Esophagus squamous epithelium (tissue), 5 donors: ENCODE measurements around the gene CLRN3. TPM values are rescaled to one million over a fixed set of nuclear protein-coding genes. Genes with fewer than 3 reads are reported as not detected.
A peak's percentile ranks its signal among the peaks of the same experiment; 100 is the strongest.

Experiments
- DNase-seq: peaks from one replicate; lab custom pipeline; 2025; lab: John Stamatoyannopoulos, UW
- H3K27ac ChIP-seq, 4 donors: fragments of 200-600 bp; sonication (generic); one replicate each; pipeline ENCODE4 v1.5.1; 2016 to 2019; ENCODE audit warnings: mild to moderate bottlenecking in 1 of 4
- H3K27me3 ChIP-seq, 4 donors: fragments of 200-600 bp; sonication (generic); 1 replicate in 3 of 4; 2 replicates in 1 of 4; pipeline versions ENCODE4 v1.5.1 to v1.6.0; 2017 to 2021; ENCODE audit warnings: antibody characterized with exemption in 1 of 4
- H3K36me3 ChIP-seq, 3 donors: fragments of 200-600 bp; sonication (generic); one replicate each; pipeline ENCODE4 v1.5.1; 2016 to 2019
- H3K4me1 ChIP-seq, 3 donors: fragments of 200-600 bp; sonication (generic); one replicate each; pipeline ENCODE4 v1.5.1; 2017 to 2019
- H3K4me3 ChIP-seq, 4 donors: fragments of 200-600 bp; sonication (generic); 1 replicate in 3 of 4; 2 replicates in 1 of 4; pipeline ENCODE4 v1.5.1; 2016 to 2019; ENCODE audit warnings: mild to moderate bottlenecking in 2 of 4, moderate library complexity in 1 of 4
- H3K9me3 ChIP-seq, 3 donors: fragments of 200-600 bp; sonication (generic); one replicate each; pipeline ENCODE4 v1.5.1; 2016 to 2019
- CTCF ChIP-seq, 6 experiments: fragments of 450-650 bp in 4 of 6; fragments of 200-600 bp in 2 of 6; sonication (generic) in 2 of 6; IDR thresholded peaks; one replicate each; pipeline ENCODE4 v1.5.1; 2016 to 2019; ENCODE audit warnings: antibody characterized with exemption in 6 of 6, mild to moderate bottlenecking in 4 of 6, moderate library complexity in 4 of 6
- POLR2A ChIP-seq, 4 donors: fragments of 450-650 bp; IDR thresholded peaks; one replicate each; pipeline ENCODE4 v1.6.1; 2017; ENCODE audit warnings: antibody characterized with exemption in 4 of 4, mild to moderate bottlenecking in 4 of 4, moderate library complexity in 3 of 4
- WGBS, 2 donors: methylation state at CpG; one replicate each; pipeline ENCODE4 v1.1.5; 2018; 5-methylcytosine and 5-hydroxymethylcytosine counted together
- intact Hi-C: fragments of 100-400 bp; cut with DNase I; formaldehyde crosslinking; loops from one replicate; pipeline ENCODE4 v1.15.0; 2022
- total RNA-seq, 4 donors: library from RNA; depleted of rRNA; stranded (reverse); fragments of >200 nt; gene quantifications; one replicate each; pipeline ENCODE4 v1.1.0, GENCODE V29; 2016
- donor health status: DM: yes; HTN: yes; CAD: no.

Gene CLRN3
- total RNA-seq, 4 donors from 2014 or later: not detected

DNA sequence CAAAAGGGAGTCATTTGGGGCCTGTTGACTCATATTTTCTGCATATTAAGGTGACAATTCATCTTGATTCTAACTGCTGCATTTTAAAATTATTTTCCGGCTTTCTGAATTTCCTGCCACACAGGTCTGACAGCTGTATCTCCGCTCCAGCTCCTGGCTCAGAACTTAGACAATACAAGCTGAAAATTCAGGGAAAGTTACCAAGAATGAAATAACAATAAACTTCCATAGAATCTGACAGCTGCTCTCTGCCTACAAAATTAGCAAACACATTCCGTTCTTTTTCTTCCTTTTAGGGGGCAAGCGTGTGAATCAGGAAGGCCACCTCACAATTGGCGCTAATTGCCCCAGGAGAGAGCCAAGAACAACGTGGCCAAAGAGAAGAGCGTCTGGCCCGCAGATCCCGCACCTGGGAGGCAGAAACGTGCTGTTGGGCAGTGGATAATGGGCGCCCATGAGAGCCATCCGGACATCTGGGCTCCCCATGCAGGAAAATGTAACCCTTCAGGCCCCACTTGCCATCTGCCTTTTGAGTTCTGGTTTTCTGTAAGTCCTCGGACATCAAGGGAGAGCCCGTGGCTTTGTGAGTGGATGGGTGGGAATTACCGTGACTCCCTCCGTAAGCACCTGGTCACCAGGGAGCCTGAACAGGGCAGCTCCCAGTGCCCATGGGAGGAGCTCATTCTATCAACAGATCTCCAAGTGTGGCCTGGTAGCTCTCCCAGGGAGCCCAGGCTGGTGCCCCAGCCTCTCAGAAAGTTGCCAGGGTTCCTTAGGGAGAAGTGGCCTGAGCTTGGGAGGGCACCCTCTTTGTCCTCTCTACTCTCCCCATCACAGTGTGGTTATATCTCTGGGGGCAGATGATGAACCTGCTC is 5.0 kb downstream of the CLRN3 start:
- intact Hi-C loops: no loop called here
- H3K9me3 ChIP-seq: no peaks in the 10 kb centered on the region
- no peak overlapping the region for H3K4me3 ChIP-seq
- no peaks in the 10 kb centered on the region for H3K36me3 ChIP-seq
- no peak for DNase-seq
- 34 to 38% methylated on average over 7 to 9 of the region's 16 CpGs for WGBS, 2 donors
- peaks cover 0 to 18% (median 0%) of the 10 kb centered on the region in 4 donors for H3K27me3 ChIP-seq
- H3K4me1 ChIP-seq: peaks cover 0 to 19% (median 0%) of the 10 kb centered on the region in 3 donors
- no peak for TF ChIP-seq CTCF (IDR thresholded peaks at IDR 0.05)
- TF ChIP-seq POLR2A (IDR thresholded peaks at IDR 0.05): no peak
- peak overlapping the region in 1 of 4 donors; percentile 33 for H3K27ac ChIP-seq

DNA sequence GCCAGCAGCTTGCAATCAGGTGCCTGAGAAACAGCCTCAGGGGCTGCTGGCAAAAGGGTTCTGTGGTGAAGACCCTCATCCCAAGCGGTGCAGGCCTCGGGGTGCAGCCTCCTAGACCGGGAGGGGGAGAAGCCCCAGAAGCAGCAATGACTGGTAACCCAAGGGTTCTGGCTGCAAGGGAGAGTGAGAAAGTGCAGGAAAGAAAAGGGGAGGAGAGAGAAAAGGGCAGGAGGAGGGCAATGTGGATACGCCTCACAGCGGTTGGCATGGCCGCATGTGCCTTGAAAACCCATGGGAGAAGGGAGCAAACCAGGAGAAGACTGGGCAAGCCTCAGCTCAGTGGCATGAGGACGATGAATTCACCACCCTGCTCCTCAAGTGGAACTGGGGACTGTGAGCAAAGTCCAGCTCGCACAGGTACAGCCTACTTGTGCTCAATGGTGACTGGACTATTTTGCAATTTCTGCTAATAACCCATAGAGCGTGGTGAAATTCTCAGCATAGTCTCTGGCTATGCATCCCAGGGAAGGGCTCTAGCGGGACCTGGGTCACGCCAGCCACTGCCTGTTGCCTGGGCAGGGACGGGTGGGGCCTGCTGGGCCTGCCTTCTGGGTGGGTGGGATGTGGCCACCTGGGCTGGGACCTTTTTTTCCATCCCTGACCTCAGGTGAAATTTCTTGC is 6.2 kb downstream of the CLRN3 start:
- no peak overlapping the region for H3K27ac ChIP-seq
- H3K4me1 ChIP-seq: peaks cover 0 to 19% (median 0%) of the 10 kb centered on the region in 3 donors
- 77 to 96% methylated on average over 9 of the region's 12 CpGs for WGBS, 2 donors
- H3K36me3 ChIP-seq: no peaks in the 10 kb centered on the region
- no peak for DNase-seq
- peaks cover 0 to 18% (median 0%) of the 10 kb centered on the region in 4 donors for H3K27me3 ChIP-seq
- H3K9me3 ChIP-seq: no peaks in the 10 kb centered on the region
- intact Hi-C loops: no loop called here
- H3K4me3 ChIP-seq: no peak overlapping the region
- TF ChIP-seq POLR2A (IDR thresholded peaks at IDR 0.05) (no peak), CTCF (IDR thresholded peaks at IDR 0.05) (no peak)

GRCh38 chr10:127884501-127884900 is 8.2 kb downstream of the CLRN3 start:
- Histone ChIP-seq H3K4me1 (peaks cover 0 to 19% (median 0%) of the 10 kb centered on the region in 3 donors), H3K9me3 (no peaks in the 10 kb centered on the region), H3K27ac (no peak overlapping the region), H3K27me3 (peaks cover 0 to 13% (median 0%) of the 10 kb centered on the region in 4 donors), H3K36me3 (no peaks in the 10 kb centered on the region), H3K4me3 (no peak overlapping the region)
- TF ChIP-seq CTCF (IDR thresholded peaks at IDR 0.05) (no peak), POLR2A (IDR thresholded peaks at IDR 0.05) (no peak)
- WGBS, 2 donors: 68 to 92% methylated on average over 4 to 5 of the region's 5 CpGs
- intact Hi-C loops: no loop called here
- no peak for DNase-seq

DNA sequence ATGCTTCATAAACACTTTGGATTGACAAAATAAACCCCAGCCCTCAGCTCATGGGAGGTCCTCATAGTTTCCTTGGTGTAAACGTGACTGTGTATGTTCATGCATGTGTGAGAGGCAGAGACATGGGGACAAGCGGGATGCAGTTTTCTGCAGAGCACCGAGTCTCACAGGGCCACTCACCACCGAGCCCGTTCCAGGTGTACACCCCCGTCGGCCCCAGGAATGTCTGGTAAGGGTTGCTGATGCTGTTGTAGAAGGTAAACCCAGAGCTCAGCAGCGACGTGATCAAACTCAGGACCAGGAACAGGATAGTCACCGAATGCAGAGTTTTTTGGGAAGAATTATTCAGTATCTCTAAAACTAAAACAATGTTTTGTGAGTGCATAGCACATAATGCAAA is 9.2 kb downstream of the CLRN3 start:
- TF ChIP-seq POLR2A (IDR thresholded peaks at IDR 0.05) (no peak), CTCF (IDR thresholded peaks at IDR 0.05) (no peak)
- intact Hi-C loops: no loop called here
- no peak for DNase-seq
- peaks cover 0 to 7% (median 0%) of the 10 kb centered on the region in 4 donors for H3K27me3 ChIP-seq
- peaks cover 0 to 19% (median 0%) of the 10 kb centered on the region in 3 donors for H3K4me1 ChIP-seq
- WGBS, 2 donors: 83 to 92% methylated on average over 10 of the region's 10 CpGs
- H3K9me3 ChIP-seq: no peaks in the 10 kb centered on the region
- no peak overlapping the region for H3K4me3 ChIP-seq
- no peak overlapping the region for H3K27ac ChIP-seq
- no peaks in the 10 kb centered on the region for H3K36me3 ChIP-seq
